ENCODE measurements around the gene LRP10.
A peak's percentile ranks its signal among the peaks of the same experiment; 100 is the strongest.

LRP10 gene

GRCh38 chr14:22866874-22867273, 4.7 kb upstream of the LRP10 start:
- Histone ChIP-seq H3K9me3 (ENCODE audit: insufficient read depth, low read depth, low read length) (no peaks in the 10 kb centered on the region), H2BK12ac (ENCODE audit: low read length) (no peak overlapping the region), H3K18ac (ENCODE audit: low read length) (no peak overlapping the region), H3K23ac (ENCODE audit: low read length) (no peak overlapping the region), H3K36me3 (ENCODE audit: control insufficient read depth in 1 of 2, insufficient read depth in 2 of 2, low read length in 2 of 2) (no peaks in the 10 kb centered on the region), H4K91ac (ENCODE audit: low read depth, low read length) (no peak overlapping the region), H3K4me3 (ENCODE audit: low read depth, low read length) (no peak overlapping the region), H3K79me2 (ENCODE audit: control insufficient read depth, insufficient read depth, low read length, poor library complexity) (peaks cover 3% of the 10 kb centered on the region), H2BK5ac (ENCODE audit: low read depth, low read length, poor library complexity) (no peak overlapping the region), H3K27ac (ENCODE audit: low read depth, low read length) (no peak overlapping the region), H2AK5ac (ENCODE audit: low read length) (no peak overlapping the region), H3K79me1 (ENCODE audit: low read length) (peaks cover 5% of the 10 kb centered on the region), H3K27me3 (ENCODE audit: insufficient read depth, low read length) (no peaks in the 10 kb centered on the region), H3K4ac (ENCODE audit: low read depth, low read length) (no peak overlapping the region), H3K14ac (ENCODE audit: low read length) (no peak overlapping the region), H3K9ac (ENCODE audit: low read length) (no peak overlapping the region), H4K8ac (ENCODE audit: low read depth, low read length) (no peak overlapping the region), H3K4me2 (ENCODE audit: low read length) (no peak overlapping the region), H4K12ac (ENCODE audit: low read depth, low read length) (no peak overlapping the region), H3K4me1 (ENCODE audit: control insufficient read depth in 1 of 2, insufficient read depth in 2 of 2, low read length in 2 of 2) (no peaks in the 10 kb centered on the region), H2BK120ac (ENCODE audit: insufficient read depth, low read length, poor library complexity) (no peak overlapping the region), H2AFZ (ENCODE audit: insufficient read depth, low read length, poor library complexity) (no peak overlapping the region)
- WGBS (ENCODE audit: extremely low coverage, insufficient coverage, insufficient read length) = no CpG with 5 or more reads among the region's 5 CpGs
- no peak for DNase-seq

GRCh38 chr14:22870811-22871223, 723 bp upstream of the LRP10 start:
- no peak overlapping the region for H2AFZ ChIP-seq (ENCODE audit: insufficient read depth, low read length, poor library complexity)

GRCh38 chr14:22872033-22872832, 693 bp downstream of the LRP10 start:
- peaks cover 4 to 5% of the 10 kb centered on the region in 2 experiments for H3K4me1 ChIP-seq (ENCODE audit: control insufficient read depth in 1 of 2, insufficient read depth in 2 of 2, low read length in 2 of 2)
- peak overlapping the region; percentile 96 for H3K18ac ChIP-seq (ENCODE audit: low read length)
- peak overlapping the region; percentile 94 for H2BK120ac ChIP-seq (ENCODE audit: insufficient read depth, low read length, poor library complexity)
- H3K4ac ChIP-seq (ENCODE audit: low read depth, low read length) = peak overlapping the region; percentile 94
- H2AK5ac ChIP-seq (ENCODE audit: low read length) = peak overlapping the region; percentile 60
- H2AFZ ChIP-seq (ENCODE audit: insufficient read depth, low read length, poor library complexity) = peak overlapping the region; percentile 96
- peak; percentile 81 to 93 for DNase-seq
- no peak overlapping the region for H3K23ac ChIP-seq (ENCODE audit: low read length)
- H4K8ac ChIP-seq (ENCODE audit: low read depth, low read length) = peak overlapping the region; percentile 91
- H2BK12ac ChIP-seq (ENCODE audit: low read length) = peak overlapping the region; percentile 50
- peak overlapping the region; percentile 97 for H3K27ac ChIP-seq (ENCODE audit: low read depth, low read length)
- WGBS (ENCODE audit: extremely low coverage, insufficient coverage, insufficient read length) = no CpG with 5 or more reads among the region's 45 CpGs
- peak overlapping the region; percentile 79 for H3K4me3 ChIP-seq (ENCODE audit: low read depth, low read length)
- peaks cover 4% of the 10 kb centered on the region for H3K9me3 ChIP-seq (ENCODE audit: insufficient read depth, low read depth, low read length)
- peak overlapping the region; percentile 89 for H3K14ac ChIP-seq (ENCODE audit: low read length)
- H2BK5ac ChIP-seq (ENCODE audit: low read depth, low read length, poor library complexity) = peak overlapping the region; percentile 97
- peaks cover 31 to 34% of the 10 kb centered on the region in 2 experiments for H3K36me3 ChIP-seq (ENCODE audit: control insufficient read depth in 1 of 2, insufficient read depth in 2 of 2, low read length in 2 of 2)
- H3K79me2 ChIP-seq (ENCODE audit: control insufficient read depth, insufficient read depth, low read length, poor library complexity) = peaks cover 7% of the 10 kb centered on the region
- peak overlapping the region; percentile 82 for H4K12ac ChIP-seq (ENCODE audit: low read depth, low read length)
- H3K4me2 ChIP-seq (ENCODE audit: low read length) = peak overlapping the region; percentile 97
- peaks cover 11% of the 10 kb centered on the region for H3K79me1 ChIP-seq (ENCODE audit: low read length)
- H3K9ac ChIP-seq (ENCODE audit: low read length) = peak overlapping the region; percentile 89
- H4K91ac ChIP-seq (ENCODE audit: low read depth, low read length) = peak overlapping the region; percentile 93
- H3K27me3 ChIP-seq (ENCODE audit: insufficient read depth, low read length) = no peaks in the 10 kb centered on the region

More at GRCh38 chr14:22870811-22871223, 723 bp upstream of the LRP10 start:
- no peak overlapping the region for H3K18ac ChIP-seq (ENCODE audit: low read length)
- no peak overlapping the region for H3K23ac ChIP-seq (ENCODE audit: low read length)
- no peak overlapping the region for H2AK5ac ChIP-seq (ENCODE audit: low read length)
- peak overlapping the region; percentile 97 for H3K4me2 ChIP-seq (ENCODE audit: low read length)
- peaks cover 17 to 19% of the 10 kb centered on the region in 2 experiments for H3K36me3 ChIP-seq (ENCODE audit: control insufficient read depth in 1 of 2, insufficient read depth in 2 of 2, low read length in 2 of 2)
- no peaks in the 10 kb centered on the region for H3K27me3 ChIP-seq (ENCODE audit: insufficient read depth, low read length)
- H2BK5ac ChIP-seq (ENCODE audit: low read depth, low read length, poor library complexity) = no peak overlapping the region
- no peak overlapping the region for H3K9ac ChIP-seq (ENCODE audit: low read length)
- H4K91ac ChIP-seq (ENCODE audit: low read depth, low read length) = no peak overlapping the region
- peaks cover 4 to 5% of the 10 kb centered on the region in 2 experiments for H3K4me1 ChIP-seq (ENCODE audit: control insufficient read depth in 1 of 2, insufficient read depth in 2 of 2, low read length in 2 of 2)
- no peak overlapping the region for H3K4me3 ChIP-seq (ENCODE audit: low read depth, low read length)
- no peak overlapping the region for H4K8ac ChIP-seq (ENCODE audit: low read depth, low read length)
- no peak for DNase-seq
- H3K14ac ChIP-seq (ENCODE audit: low read length) = no peak overlapping the region
- WGBS (ENCODE audit: extremely low coverage, insufficient coverage, insufficient read length) = no CpG with 5 or more reads among the region's 1 CpG
- no peak overlapping the region for H2BK12ac ChIP-seq (ENCODE audit: low read length)
- H3K4ac ChIP-seq (ENCODE audit: low read depth, low read length) = no peak overlapping the region
- H4K12ac ChIP-seq (ENCODE audit: low read depth, low read length) = no peak overlapping the region
- no peak overlapping the region for H2BK120ac ChIP-seq (ENCODE audit: insufficient read depth, low read length, poor library complexity)
- H3K79me1 ChIP-seq (ENCODE audit: low read length) = peaks cover 11% of the 10 kb centered on the region
- peaks cover 2% of the 10 kb centered on the region for H3K9me3 ChIP-seq (ENCODE audit: insufficient read depth, low read depth, low read length)
- peaks cover 7% of the 10 kb centered on the region for H3K79me2 ChIP-seq (ENCODE audit: control insufficient read depth, insufficient read depth, low read length, poor library complexity)
- H3K27ac ChIP-seq (ENCODE audit: low read depth, low read length) = peak overlapping the region; percentile 97

GRCh38 chr14:22872833-22873520, 1.4 kb downstream of the LRP10 start:
- H2BK5ac ChIP-seq (ENCODE audit: low read depth, low read length, poor library complexity) = no peak overlapping the region
- H2AFZ ChIP-seq (ENCODE audit: insufficient read depth, low read length, poor library complexity) = no peak overlapping the region
- H4K8ac ChIP-seq (ENCODE audit: low read depth, low read length) = peak overlapping the region; percentile 40
- H3K9ac ChIP-seq (ENCODE audit: low read length) = peak overlapping the region; percentile 14
- no peak overlapping the region for H2AK5ac ChIP-seq (ENCODE audit: low read length)
- H3K79me2 ChIP-seq (ENCODE audit: control insufficient read depth, insufficient read depth, low read length, poor library complexity) = peaks cover 7% of the 10 kb centered on the region
- peaks cover 4% of the 10 kb centered on the region for H3K9me3 ChIP-seq (ENCODE audit: insufficient read depth, low read depth, low read length)
- H2BK12ac ChIP-seq (ENCODE audit: low read length) = no peak overlapping the region
- H3K14ac ChIP-seq (ENCODE audit: low read length) = peak overlapping the region; percentile 35
- no peaks in the 10 kb centered on the region for H3K27me3 ChIP-seq (ENCODE audit: insufficient read depth, low read length)
- no peak overlapping the region for H3K4me3 ChIP-seq (ENCODE audit: low read depth, low read length)
- H3K4ac ChIP-seq (ENCODE audit: low read depth, low read length) = no peak overlapping the region
- H4K91ac ChIP-seq (ENCODE audit: low read depth, low read length) = peak overlapping the region; percentile 8
- peak overlapping the region; percentile 27 for H4K12ac ChIP-seq (ENCODE audit: low read depth, low read length)
- DNase-seq = no peak
- H3K4me2 ChIP-seq (ENCODE audit: low read length) = peak overlapping the region; percentile 97
- no peak overlapping the region for H3K23ac ChIP-seq (ENCODE audit: low read length)
- no CpG with 5 or more reads among the region's 10 CpGs for WGBS (ENCODE audit: extremely low coverage, insufficient coverage, insufficient read length)
- H3K27ac ChIP-seq (ENCODE audit: low read depth, low read length) = no peak overlapping the region
- peaks cover 11% of the 10 kb centered on the region for H3K79me1 ChIP-seq (ENCODE audit: low read length)
- H3K36me3 ChIP-seq (ENCODE audit: control insufficient read depth in 1 of 2, insufficient read depth in 2 of 2, low read length in 2 of 2) = peaks cover 36 to 41% of the 10 kb centered on the region in 2 experiments
- peak overlapping the region; percentile 29 for H3K18ac ChIP-seq (ENCODE audit: low read length)
- H2BK120ac ChIP-seq (ENCODE audit: insufficient read depth, low read length, poor library complexity) = no peak overlapping the region
- H3K4me1 ChIP-seq (ENCODE audit: control insufficient read depth in 1 of 2, insufficient read depth in 2 of 2, low read length in 2 of 2) = peaks cover 4 to 5% of the 10 kb centered on the region in 2 experiments
